Measurements from ENCODE around the gene DACT1.
"Not testable (repeated sequence)": the region's sequence is repeated elsewhere in the genome, so short reads cannot be mapped to it uniquely, and the experiment has no call there.

- TF ChIP-seq, protein P1, sequence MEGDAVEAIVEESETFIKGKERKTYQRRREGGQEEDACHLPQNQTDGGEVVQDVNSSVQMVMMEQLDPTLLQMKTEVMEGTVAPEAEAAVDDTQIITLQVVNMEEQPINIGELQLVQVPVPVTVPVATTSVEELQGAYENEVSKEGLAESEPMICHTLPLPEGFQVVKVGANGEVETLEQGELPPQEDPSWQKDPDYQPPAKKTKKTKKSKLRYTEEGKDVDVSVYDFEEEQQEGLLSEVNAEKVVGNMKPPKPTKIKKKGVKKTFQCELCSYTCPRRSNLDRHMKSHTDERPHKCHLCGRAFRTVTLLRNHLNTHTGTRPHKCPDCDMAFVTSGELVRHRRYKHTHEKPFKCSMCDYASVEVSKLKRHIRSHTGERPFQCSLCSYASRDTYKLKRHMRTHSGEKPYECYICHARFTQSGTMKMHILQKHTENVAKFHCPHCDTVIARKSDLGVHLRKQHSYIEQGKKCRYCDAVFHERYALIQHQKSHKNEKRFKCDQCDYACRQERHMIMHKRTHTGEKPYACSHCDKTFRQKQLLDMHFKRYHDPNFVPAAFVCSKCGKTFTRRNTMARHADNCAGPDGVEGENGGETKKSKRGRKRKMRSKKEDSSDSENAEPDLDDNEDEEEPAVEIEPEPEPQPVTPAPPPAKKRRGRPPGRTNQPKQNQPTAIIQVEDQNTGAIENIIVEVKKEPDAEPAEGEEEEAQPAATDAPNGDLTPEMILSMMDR (conservative IDR thresholded peaks at IDR 0.05 in 1 of 2, IDR thresholded peaks at IDR 0.05 in 1 of 2; ENCODE audit: extremely low read depth in 1 of 2, insufficient read depth in 1 of 2, low read depth in 1 of 2, low read length in 2 of 2), result not testable (repeated sequence)
- TF ChIP-seq EZH2 (IDR thresholded peaks at IDR 0.05; ENCODE audit: borderline replicate concordance, low read length), result not testable (repeated sequence)
Observed at GRCh38 chr14:58588321-58588720, 49.4 kb upstream of the DACT1 start.

All from mammary epithelial cell (primary cell).